Naive B cell (primary cell): Measurements from ENCODE around the gene SLC9A8. TPM values are rescaled to one million over a fixed set of nuclear protein-coding genes. Genes with fewer than 3 reads are reported as not detected.
"Not testable (repeated sequence)": the region's sequence is repeated elsewhere in the genome, so short reads cannot be mapped to it uniquely, and the experiment has no call there.

Experiments
- ATAC-seq, 2 donors: fragments of 150-1000 bp; cut with Tn5 transposase; 2 replicates each; pipeline ENCODE4 v1.10.0; 2021; ENCODE audit warnings: low read depth in 2 of 2, mild to moderate bottlenecking in 2 of 2, moderate library complexity in 2 of 2
- DNase-seq: peaks from one replicate; pipeline ENCODE4 v3.0.0; 2022
- H3K27ac Mint-ChIP-seq, 6 donors: one replicate each; pipeline ENCODE4 v1.8.0; 2020 to 2022; ENCODE audit warnings: mild to moderate bottlenecking in 6 of 6, mixed read lengths in 6 of 6, moderate library complexity in 5 of 6, inconsistent platforms in 2 of 6
- H3K27me3 Mint-ChIP-seq, 3 donors: one replicate each; pipeline ENCODE4 v1.8.0; 2021 to 2022; ENCODE audit warnings: mixed read lengths in 3 of 3, mild to moderate bottlenecking in 1 of 3
- H3K36me3 Mint-ChIP-seq, 2 donors: one replicate each; pipeline ENCODE4 v1.8.0; 2020 to 2022; ENCODE audit warnings: mixed read lengths in 2 of 2, inconsistent platforms in 1 of 2, mild to moderate bottlenecking in 1 of 2
- H3K4me1 Mint-ChIP-seq, 3 donors: one replicate each; pipeline ENCODE4 v1.8.0; 2020 to 2022; ENCODE audit warnings: mixed read lengths in 3 of 3, inconsistent platforms in 1 of 3, mild to moderate bottlenecking in 1 of 3, moderate library complexity in 1 of 3
- H3K4me3 Mint-ChIP-seq, 8 donors: one replicate each; pipeline ENCODE4 v1.8.0; 2020 to 2022; ENCODE audit warnings: mild to moderate bottlenecking in 8 of 8, mixed read lengths in 8 of 8, moderate library complexity in 8 of 8, inconsistent platforms in 2 of 8
- H3K9me3 Mint-ChIP-seq, 7 donors: one replicate each; pipeline ENCODE4 v1.8.0; 2020 to 2022; ENCODE audit warnings: mixed read lengths in 7 of 7, mild to moderate bottlenecking in 5 of 7, inconsistent platforms in 2 of 7, moderate library complexity in 1 of 7
- polyA plus RNA-seq, 6 donors: library from polyadenylated mRNA; unstranded; fragments of 300-500 nt; fragmentation: Illumina TruSeq; gene quantifications; one replicate each; pipeline ENCODE4 v1.2.3, GENCODE V29; 2021; ENCODE audit warnings: low read depth in 6 of 6

SLC9A8 gene
- polyA plus RNA-seq, 6 donors from 2014 or later, result 6.4 to 14.2 (median 10.7) TPM

GRCh38 chr20:49792611-49793010 lies 20.0 kb upstream of the SLC9A8 start:
- ATAC-seq, result no peak
- DNase-seq, result no peak
- no peaks in the 10 kb centered on the region for H3K9me3 Mint-ChIP-seq
- H3K36me3 Mint-ChIP-seq, result no peaks in the 10 kb centered on the region
- H3K4me3 Mint-ChIP-seq, result no peak overlapping the region
- H3K27ac Mint-ChIP-seq, result no peak overlapping the region
- peaks cover 36 to 66% (median 55%) of the 10 kb centered on the region in 3 donors for H3K4me1 Mint-ChIP-seq
- H3K27me3 Mint-ChIP-seq, result peaks cover 0 to 5% (median 0%) of the 10 kb centered on the region in 3 donors

GRCh38 chr20:49794336-49795134 lies 18.1 kb upstream of the SLC9A8 start:
- Mint-ChIP-seq H3K4me3 (peak overlapping the region in 3 of 8 donors; percentile 7 to 47 (median 40)), H3K36me3 (no peaks in the 10 kb centered on the region), H3K27me3 (peaks cover 7 to 13% (median 7%) of the 10 kb centered on the region in 3 donors), H3K27ac (peak overlapping the region in 1 of 6 donors; percentile 92), H3K9me3 (no peaks in the 10 kb centered on the region), H3K4me1 (peaks cover 29 to 55% (median 38%) of the 10 kb centered on the region in 3 donors)
- DNase-seq (no peak), ATAC-seq (no peak)

- Mint-ChIP-seq H3K4me3 (peak overlapping the region in 3 of 8 donors; percentile 7 to 47 (median 32)), H3K9me3 (no peaks in the 10 kb centered on the region), H3K27me3 (peaks cover 7 to 15% (median 7%) of the 10 kb centered on the region in 3 donors), H3K4me1 (peaks cover 28 to 55% (median 37%) of the 10 kb centered on the region in 3 donors), H3K36me3 (no peaks in the 10 kb centered on the region), H3K27ac (peak overlapping the region in 2 of 6 donors; percentile 11 to 92)
- DNase-seq (no peak), ATAC-seq (no peak)
Measured at GRCh38 chr20:49795135-49795424, 17.5 kb upstream of the SLC9A8 start.

GRCh38 chr20:49796600-49797343 lies 15.9 kb upstream of the SLC9A8 start:
- Mint-ChIP-seq H3K9me3 (no peaks in the 10 kb centered on the region), H3K36me3 (no peaks in the 10 kb centered on the region), H3K4me3 (peak overlapping the region in 1 of 8 donors; percentile 44), H3K27ac (no peak overlapping the region), H3K27me3 (peaks cover 7 to 21% (median 7%) of the 10 kb centered on the region in 3 donors), H3K4me1 (peaks cover 30 to 59% (median 39%) of the 10 kb centered on the region in 3 donors)
- no peak for DNase-seq
- ATAC-seq, result no peak

GRCh38 chr20:49797344-49797615 lies 15.3 kb upstream of the SLC9A8 start:
- H3K27me3 Mint-ChIP-seq, result peaks cover 7 to 21% (median 7%) of the 10 kb centered on the region in 3 donors
- H3K9me3 Mint-ChIP-seq, result no peaks in the 10 kb centered on the region
- H3K27ac Mint-ChIP-seq, result peak overlapping the region in 1 of 6 donors; percentile 64
- no peak for DNase-seq
- ATAC-seq, result no peak
- no peak overlapping the region for H3K4me3 Mint-ChIP-seq
- H3K36me3 Mint-ChIP-seq, result no peaks in the 10 kb centered on the region
- H3K4me1 Mint-ChIP-seq, result peaks cover 28 to 59% (median 40%) of the 10 kb centered on the region in 3 donors

GRCh38 chr20:49798718-49799117 lies 13.9 kb upstream of the SLC9A8 start:
- ATAC-seq (no peak), DNase-seq (no peak)
- Mint-ChIP-seq H3K27ac (peak overlapping the region in 1 of 6 donors; percentile 28), H3K9me3 (no peaks in the 10 kb centered on the region), H3K4me3 (no peak overlapping the region), H3K4me1 (peaks cover 31 to 62% (median 45%) of the 10 kb centered on the region in 3 donors), H3K36me3 (no peaks in the 10 kb centered on the region), H3K27me3 (peaks cover 7 to 19% (median 7%) of the 10 kb centered on the region in 3 donors)

- peaks cover 7 to 16% (median 7%) of the 10 kb centered on the region in 3 donors for H3K27me3 Mint-ChIP-seq
- ATAC-seq, result no peak
- H3K4me1 Mint-ChIP-seq, result peaks cover 32 to 52% (median 41%) of the 10 kb centered on the region in 3 donors
- H3K9me3 Mint-ChIP-seq, result no peaks in the 10 kb centered on the region
- no peak for DNase-seq
- H3K36me3 Mint-ChIP-seq, result no peaks in the 10 kb centered on the region
- peak overlapping the region in 1 of 6 donors; percentile 99 for H3K27ac Mint-ChIP-seq
- H3K4me3 Mint-ChIP-seq, result peak overlapping the region in 2 of 8 donors; percentile 39 to 42
Measured at GRCh38 chr20:49799698-49800097, 12.9 kb upstream of the SLC9A8 start.

GRCh38 chr20:49803418-49803817 lies 9.2 kb upstream of the SLC9A8 start:
- H3K9me3 Mint-ChIP-seq, result no peaks in the 10 kb centered on the region
- peaks cover 29 to 51% (median 35%) of the 10 kb centered on the region in 3 donors for H3K4me1 Mint-ChIP-seq
- no peak overlapping the region for H3K4me3 Mint-ChIP-seq
- H3K27me3 Mint-ChIP-seq, result peaks cover 4 to 14% (median 5%) of the 10 kb centered on the region in 3 donors
- DNase-seq, result no peak
- H3K27ac Mint-ChIP-seq, result peak overlapping the region in 4 of 6 donors; percentile 39 to 99 (median 96)
- no peaks in the 10 kb centered on the region for H3K36me3 Mint-ChIP-seq
- ATAC-seq, result no peak

GRCh38 chr20:49804364-49804763 lies 8.3 kb upstream of the SLC9A8 start:
- H3K36me3 Mint-ChIP-seq, result no peaks in the 10 kb centered on the region
- no peaks in the 10 kb centered on the region for H3K9me3 Mint-ChIP-seq
- peaks cover 0 to 10% (median 0%) of the 10 kb centered on the region in 3 donors for H3K27me3 Mint-ChIP-seq
- H3K27ac Mint-ChIP-seq, result peak overlapping the region in 3 of 6 donors; percentile 65 to 87 (median 79)
- H3K4me1 Mint-ChIP-seq, result peaks cover 26 to 56% (median 35%) of the 10 kb centered on the region in 3 donors
- peak overlapping the region in 2 of 8 donors; percentile 4 to 76 for H3K4me3 Mint-ChIP-seq
- DNase-seq (no peak), ATAC-seq (no peak)

- H3K27me3 Mint-ChIP-seq, ATAC-seq, DNase-seq, H3K36me3 Mint-ChIP-seq, H3K9me3 Mint-ChIP-seq: not testable (repeated sequence)
- H3K4me3 Mint-ChIP-seq, result peak overlapping the region in 1 of 8 donors; percentile 51
- peak overlapping the region in 1 of 6 donors; percentile 70 for H3K27ac Mint-ChIP-seq
- H3K4me1 Mint-ChIP-seq, result peaks cover 21 to 50% (median 29%) of the 10 kb centered on the region in 3 donors
Measured at GRCh38 chr20:49805224-49805876, 7.3 kb upstream of the SLC9A8 start.

- no peak for ATAC-seq
- H3K36me3 Mint-ChIP-seq, result no peaks in the 10 kb centered on the region
- H3K4me1 Mint-ChIP-seq, result peaks cover 25 to 39% (median 29%) of the 10 kb centered on the region in 3 donors
- H3K27ac Mint-ChIP-seq, result peak overlapping the region in 5 of 6 donors; percentile 50 to 98 (median 80)
- H3K27me3 Mint-ChIP-seq, result no peaks in the 10 kb centered on the region
- peak overlapping the region in 4 of 8 donors; percentile 10 to 72 (median 20) for H3K4me3 Mint-ChIP-seq
- no peak for DNase-seq
- no peaks in the 10 kb centered on the region for H3K9me3 Mint-ChIP-seq
Measured at GRCh38 chr20:49808753-49809152, 3.9 kb upstream of the SLC9A8 start.

- no peak for DNase-seq
- Mint-ChIP-seq H3K9me3 (no peaks in the 10 kb centered on the region), H3K4me1 (peaks cover 30 to 49% (median 32%) of the 10 kb centered on the region in 3 donors), H3K27me3 (no peaks in the 10 kb centered on the region), H3K4me3 (peak overlapping the region in 2 of 8 donors; percentile 57 to 88), H3K27ac (peak overlapping the region; percentile 55 to 98 (median 84)), H3K36me3 (peaks cover 0 to 2% of the 10 kb centered on the region in 2 donors)
- no peak for ATAC-seq
Measured at GRCh38 chr20:49809803-49810359, 2.7 kb upstream of the SLC9A8 start.
